DND-41 (cell line): Measurements from ENCODE around the gene FAM168A.

Experiments
- CTCF ChIP-seq: IDR thresholded peaks from 2 replicates; pipeline ENCODE4 v1.5.1; 2012; ENCODE audit warnings: borderline replicate concordance, low read length, moderate library complexity, mild to moderate bottlenecking; ENCODE audit not compliant: poor library complexity, severe bottlenecking; ENCODE audit errors: extremely low read depth
- EZH2 ChIP-seq: IDR thresholded peaks from 3 replicates; pipeline ENCODE4 v1.6.1; 2012; ENCODE audit warnings: borderline replicate concordance, low read depth, mild to moderate bottlenecking, moderate library complexity, low read length, inconsistent platforms; ENCODE audit not compliant: severe bottlenecking

DNA sequence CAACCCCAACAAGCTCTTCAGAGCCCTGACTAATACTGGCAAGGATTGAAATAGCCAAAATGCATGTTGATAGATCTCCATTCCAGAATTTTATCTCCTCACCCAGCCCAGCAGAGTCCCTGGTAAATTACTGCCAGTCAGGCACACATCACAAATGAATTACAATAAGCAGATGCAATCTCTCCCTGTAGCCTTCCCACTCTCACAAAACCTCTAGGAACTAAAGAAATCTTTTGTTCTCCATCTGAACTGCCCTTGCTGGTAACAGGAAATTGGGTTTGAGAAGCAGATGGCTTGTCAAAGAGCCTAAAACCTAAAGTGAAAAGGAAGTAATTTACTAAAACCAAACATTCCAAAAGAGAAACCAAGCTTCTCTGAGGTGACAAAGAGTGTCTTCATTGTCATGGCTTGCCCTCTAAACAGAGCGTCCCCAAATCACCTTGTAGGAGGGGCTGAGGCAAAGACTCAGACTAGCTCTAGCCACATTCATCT lies 59.5 kb downstream of the FAM168A start:
- TF ChIP-seq CTCF: no peak
- TF ChIP-seq EZH2: no peak
